Subcutaneous abdominal adipose tissue (tissue), 5 donors: ENCODE measurements around the gene COL20A1.

ENCODE experiments used
- H3K27ac ChIP-seq: one replicate; pipeline ENCODE4 v1.7.0; 2013; ENCODE audit warnings: low read depth, mild to moderate bottlenecking, inconsistent platforms, low read length, moderate library complexity
- H3K27me3 ChIP-seq, 5 donors: one replicate each; pipeline ENCODE4 v1.7.0; 2013; ENCODE audit warnings: low read length in 5 of 5, inconsistent platforms in 1 of 5; ENCODE audit not compliant: control insufficient read depth in 5 of 5, insufficient read depth in 4 of 5
- H3K36me3 ChIP-seq, 5 donors: one replicate each; pipeline ENCODE4 v1.7.0; 2013; ENCODE audit warnings: low read length in 5 of 5; ENCODE audit not compliant: control insufficient read depth in 5 of 5, insufficient read depth in 5 of 5
- H3K4me1 ChIP-seq, 5 donors: one replicate each; pipeline ENCODE4 v1.7.0; 2013; ENCODE audit warnings: low read length in 5 of 5, mild to moderate bottlenecking in 3 of 5, moderate library complexity in 1 of 5; ENCODE audit not compliant: control insufficient read depth in 5 of 5, insufficient read depth in 5 of 5
- H3K4me3 ChIP-seq, 5 donors: one replicate each; pipeline ENCODE4 v1.7.0; 2013; ENCODE audit warnings: low read length in 5 of 5, low read depth in 1 of 5
- H3K9ac ChIP-seq, 5 donors: one replicate each; pipeline ENCODE4 v1.7.0; 2013; ENCODE audit warnings: low read length in 5 of 5, mild to moderate bottlenecking in 4 of 5, moderate library complexity in 3 of 5
- H3K9me3 ChIP-seq, 5 donors: one replicate each; pipeline ENCODE4 v1.7.0; 2013; ENCODE audit warnings: low read length in 5 of 5; ENCODE audit not compliant: control insufficient read depth in 5 of 5
- donor health status: healthy.
- donor health status: healthy.
- donor health status: healthy.
- donor health status: healthy.
- donor health status: healthy.

Gene COL20A1

DNA sequence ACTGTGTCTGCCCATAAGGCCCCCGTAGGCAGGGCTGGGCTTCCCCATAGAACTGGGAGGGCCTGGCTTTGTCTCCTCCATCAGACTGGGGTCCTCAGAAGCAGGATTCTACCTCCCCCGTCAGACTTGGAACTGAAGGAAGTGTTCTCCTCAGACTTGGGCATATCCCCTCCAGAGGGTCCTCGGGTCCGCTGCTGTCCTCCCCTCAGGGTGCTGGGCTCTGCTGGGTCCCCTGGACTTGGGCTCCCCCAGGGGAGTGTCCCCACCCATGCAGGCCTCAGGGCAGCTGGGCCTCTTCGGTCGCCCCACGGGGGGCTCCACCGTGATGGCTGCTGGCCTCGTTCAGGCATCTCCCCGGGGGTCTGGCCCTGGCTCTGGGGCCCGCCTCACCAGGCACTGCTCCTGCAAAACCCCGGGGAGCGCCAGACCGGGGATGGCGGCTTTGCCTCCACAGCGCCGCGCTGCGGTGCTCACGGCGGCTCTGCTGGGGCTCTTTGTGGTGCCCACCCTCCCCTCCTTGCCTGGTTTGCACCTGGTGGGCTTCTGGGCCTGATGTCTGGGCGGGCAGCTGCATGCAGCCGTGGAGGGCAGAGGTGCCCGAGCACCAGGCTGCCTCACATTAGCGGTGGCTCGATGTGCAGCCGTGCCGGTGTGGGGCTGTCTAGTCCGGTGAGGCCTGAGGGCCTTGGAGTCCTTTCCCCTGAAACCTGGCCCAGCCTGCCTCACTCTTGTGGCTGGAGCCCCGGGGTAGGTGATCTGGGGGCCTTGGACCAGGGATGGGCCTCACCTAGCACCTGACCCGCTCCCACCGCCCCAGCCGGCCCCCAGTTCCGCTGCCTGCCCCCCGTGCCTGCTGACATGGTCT, 13.9 kb downstream of the COL20A1 start:
- Histone ChIP-seq H3K9me3 (peaks cover 0 to 2% (median 0%) of the 10 kb centered on the region in 5 donors), H3K4me3 (no peak overlapping the region), H3K27me3 (peaks cover 29 to 48% (median 34%) of the 10 kb centered on the region in 5 donors), H3K36me3 (no peaks in the 10 kb centered on the region), H3K9ac (no peak overlapping the region), H3K27ac (no peak overlapping the region), H3K4me1 (peaks cover 0 to 3% (median 0%) of the 10 kb centered on the region in 5 donors)

DNA sequence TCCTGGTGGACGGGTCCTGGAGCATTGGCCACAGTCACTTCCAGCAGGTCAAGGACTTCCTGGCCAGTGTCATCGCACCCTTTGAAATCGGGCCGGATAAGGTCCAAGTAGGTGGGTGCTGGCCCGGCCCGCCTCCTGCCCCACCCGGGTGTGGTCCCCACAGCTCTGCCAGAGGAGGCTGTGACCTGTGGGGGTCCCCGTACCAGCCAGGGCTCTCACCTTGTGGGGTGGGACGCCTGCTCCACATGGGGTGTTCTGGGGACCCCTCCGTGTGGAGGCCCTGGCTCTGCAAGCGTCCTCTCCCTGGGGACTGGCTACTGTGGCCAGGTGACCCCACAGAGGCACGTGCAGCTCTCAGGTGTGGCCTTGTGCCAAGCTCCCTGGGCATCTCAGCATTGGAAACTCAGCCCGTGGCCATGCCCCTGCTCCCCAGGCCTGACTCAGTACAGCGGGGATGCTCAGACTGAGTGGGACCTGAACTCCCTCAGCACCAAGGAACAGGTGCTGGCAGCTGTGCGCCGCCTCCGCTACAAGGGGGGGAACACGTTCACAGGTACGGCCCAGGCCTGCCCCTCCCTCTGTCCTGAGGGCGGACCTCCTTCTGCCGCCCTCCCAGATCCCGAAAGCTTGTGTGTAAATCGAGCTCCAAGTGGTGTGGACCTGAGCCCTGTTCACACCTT, 14.7 kb downstream of the COL20A1 start:
- H3K36me3 ChIP-seq = no peaks in the 10 kb centered on the region
- H3K27ac ChIP-seq = no peak overlapping the region
- H3K9me3 ChIP-seq = no peaks in the 10 kb centered on the region
- no peak overlapping the region for H3K9ac ChIP-seq
- no peak overlapping the region for H3K4me3 ChIP-seq
- peaks cover 31 to 50% (median 35%) of the 10 kb centered on the region in 5 donors for H3K27me3 ChIP-seq
- H3K4me1 ChIP-seq = peaks cover 0 to 8% (median 2%) of the 10 kb centered on the region in 5 donors

DNA sequence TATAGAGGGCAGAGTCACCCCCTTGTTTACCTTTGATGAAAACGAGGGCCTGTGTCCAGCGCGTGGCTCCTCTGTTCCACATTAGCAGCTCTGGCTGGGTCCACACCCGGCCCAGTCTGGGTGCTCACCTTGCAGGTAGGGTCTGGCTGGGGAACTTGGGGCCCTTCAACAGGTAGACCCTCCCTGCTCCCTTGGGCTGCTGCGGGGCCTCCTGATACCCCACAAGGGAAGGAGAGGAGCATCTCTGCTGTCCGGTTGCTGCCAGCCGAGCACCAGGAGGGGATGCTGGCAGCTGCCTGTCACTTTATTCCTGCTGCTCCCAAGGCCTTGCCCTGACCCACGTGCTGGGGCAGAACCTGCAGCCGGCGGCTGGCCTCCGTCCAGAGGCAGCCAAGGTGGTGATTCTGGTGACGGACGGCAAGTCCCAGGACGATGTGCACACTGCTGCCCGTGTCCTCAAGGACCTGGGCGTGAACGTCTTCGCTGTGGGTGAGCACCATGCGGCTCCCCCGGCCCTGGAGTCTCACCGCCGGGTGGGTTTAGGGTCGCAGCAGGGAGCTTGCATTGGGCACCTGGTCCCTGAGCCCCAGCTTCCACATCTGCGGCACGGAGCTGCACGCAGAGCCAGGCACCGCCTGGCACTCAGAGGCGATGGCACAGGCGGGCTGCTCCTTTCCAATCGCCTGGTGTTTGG, 15.4 kb downstream of the COL20A1 start:
- Histone ChIP-seq H3K27ac (no peak overlapping the region), H3K36me3 (no peaks in the 10 kb centered on the region), H3K9me3 (no peaks in the 10 kb centered on the region), H3K9ac (no peak overlapping the region), H3K27me3 (peaks cover 32 to 50% (median 36%) of the 10 kb centered on the region in 5 donors), H3K4me3 (no peak overlapping the region), H3K4me1 (peaks cover 0 to 11% (median 2%) of the 10 kb centered on the region in 5 donors)

DNA sequence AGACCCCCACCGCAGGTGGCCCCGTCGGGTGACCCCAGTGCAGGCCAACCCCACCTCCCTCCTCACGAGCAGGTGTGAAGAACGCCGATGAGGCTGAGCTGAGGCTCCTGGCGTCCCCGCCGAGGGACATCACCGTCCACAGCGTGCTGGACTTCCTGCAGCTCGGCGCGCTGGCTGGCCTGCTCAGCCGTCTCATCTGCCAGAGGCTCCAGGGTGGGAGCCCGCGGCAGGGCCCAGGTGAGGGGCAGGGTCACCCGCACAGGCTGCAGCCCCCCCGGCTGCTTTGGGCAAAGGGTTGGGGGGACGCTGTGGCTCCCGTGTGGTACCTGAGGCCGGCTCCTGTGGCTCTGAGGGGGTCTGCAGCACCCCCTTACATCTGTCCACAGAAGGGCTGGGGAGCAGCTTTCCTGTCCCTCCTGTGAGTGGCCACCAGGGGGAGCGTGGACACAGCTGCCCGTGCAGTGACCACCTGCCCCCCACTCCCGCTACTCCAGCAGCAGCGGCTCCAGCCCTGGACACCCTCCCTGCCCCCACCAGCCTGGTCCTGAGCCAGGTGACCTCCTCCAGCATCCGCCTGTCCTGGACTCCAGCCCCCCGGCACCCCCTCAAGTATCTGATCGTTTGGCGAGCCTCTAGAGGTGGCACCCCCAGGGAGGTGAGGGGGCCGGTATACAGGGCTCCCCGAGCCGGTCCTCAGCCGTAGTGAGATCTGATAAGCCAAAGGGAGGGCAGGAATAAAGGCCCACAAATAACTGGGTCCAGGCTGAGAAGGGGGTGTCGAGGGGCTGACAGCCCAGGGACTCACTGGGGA, 16.5 kb downstream of the COL20A1 start:
- no peaks in the 10 kb centered on the region for H3K9me3 ChIP-seq
- H3K4me1 ChIP-seq = peaks cover 0 to 11% (median 5%) of the 10 kb centered on the region in 5 donors
- no peak overlapping the region for H3K4me3 ChIP-seq
- H3K27ac ChIP-seq = no peak overlapping the region
- H3K27me3 ChIP-seq = peaks cover 32 to 50% (median 38%) of the 10 kb centered on the region in 5 donors
- H3K9ac ChIP-seq = no peak overlapping the region
- H3K36me3 ChIP-seq = no peaks in the 10 kb centered on the region

DNA sequence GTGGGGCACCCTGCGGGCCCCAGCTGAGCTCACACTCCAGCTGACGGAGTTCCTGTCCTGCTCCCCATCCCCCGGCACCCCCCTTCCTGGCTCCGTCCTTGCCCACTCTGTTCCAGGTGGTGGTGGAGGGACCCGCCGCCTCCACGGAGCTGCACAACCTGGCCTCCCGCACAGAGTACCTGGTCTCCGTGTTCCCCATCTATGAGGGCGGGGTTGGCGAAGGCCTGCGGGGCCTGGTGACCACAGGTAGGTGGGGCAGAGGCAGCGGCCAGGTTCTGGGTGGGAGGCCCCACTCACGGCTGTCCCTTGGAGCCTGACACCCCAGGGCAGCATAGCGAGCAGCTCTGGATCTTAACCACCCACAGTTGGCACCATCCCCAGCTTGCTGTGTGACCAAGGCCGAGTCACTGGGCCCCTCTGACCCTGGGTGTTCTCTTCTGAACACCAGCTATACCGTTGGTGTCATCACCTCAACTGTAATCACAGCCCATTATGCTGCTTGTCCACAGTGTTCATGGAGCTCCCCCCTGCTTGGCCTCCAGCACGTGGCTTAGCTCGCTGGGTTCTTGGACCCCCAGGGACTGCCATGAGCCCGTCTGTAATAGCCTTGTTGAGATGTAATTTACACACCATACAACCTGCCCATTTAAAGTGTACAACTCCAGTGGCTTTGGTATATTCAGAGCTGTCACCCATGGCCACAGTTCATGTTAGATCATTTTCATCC, 17.4 kb downstream of the COL20A1 start:
- Histone ChIP-seq H3K4me1 (peaks cover 0 to 11% (median 5%) of the 10 kb centered on the region in 5 donors), H3K9ac (no peak overlapping the region), H3K27ac (no peak overlapping the region), H3K36me3 (no peaks in the 10 kb centered on the region), H3K9me3 (no peaks in the 10 kb centered on the region), H3K27me3 (peaks cover 29 to 45% (median 39%) of the 10 kb centered on the region in 5 donors), H3K4me3 (no peak overlapping the region)

DNA sequence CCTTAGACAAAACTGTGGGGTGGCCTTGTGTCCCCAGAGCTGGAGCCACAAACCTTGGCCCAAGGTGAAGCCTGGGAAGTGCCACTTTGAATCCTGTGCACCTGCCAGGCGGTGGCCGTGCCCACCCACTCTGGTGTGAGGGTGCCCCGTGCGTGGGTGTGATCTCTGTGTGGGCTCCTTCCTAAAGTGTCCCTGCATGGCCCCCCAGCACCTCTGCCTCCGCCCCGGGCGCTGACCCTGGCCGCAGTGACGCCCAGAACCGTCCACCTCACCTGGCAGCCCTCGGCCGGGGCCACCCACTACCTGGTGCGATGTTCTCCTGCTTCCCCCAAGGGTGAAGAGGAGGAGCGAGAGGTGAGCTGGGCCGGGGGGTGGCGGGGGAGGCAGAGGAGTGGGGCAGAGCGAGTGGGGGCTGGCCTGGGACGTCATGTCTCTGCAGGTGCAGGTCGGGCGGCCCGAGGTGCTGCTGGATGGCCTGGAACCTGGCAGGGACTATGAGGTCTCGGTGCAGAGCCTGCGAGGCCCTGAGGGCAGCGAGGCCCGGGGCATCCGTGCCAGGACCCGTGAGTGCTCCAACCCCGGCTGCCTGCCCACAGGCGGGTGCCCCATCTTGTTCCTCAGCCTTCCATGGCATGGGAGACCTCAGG, 18.3 kb downstream of the COL20A1 start:
- Histone ChIP-seq H3K4me1 (peaks cover 0 to 11% (median 5%) of the 10 kb centered on the region in 5 donors), H3K9ac (no peak overlapping the region), H3K4me3 (no peak overlapping the region), H3K27ac (no peak overlapping the region), H3K27me3 (peaks cover 26 to 40% (median 36%) of the 10 kb centered on the region in 5 donors), H3K36me3 (no peaks in the 10 kb centered on the region), H3K9me3 (no peaks in the 10 kb centered on the region)

DNA sequence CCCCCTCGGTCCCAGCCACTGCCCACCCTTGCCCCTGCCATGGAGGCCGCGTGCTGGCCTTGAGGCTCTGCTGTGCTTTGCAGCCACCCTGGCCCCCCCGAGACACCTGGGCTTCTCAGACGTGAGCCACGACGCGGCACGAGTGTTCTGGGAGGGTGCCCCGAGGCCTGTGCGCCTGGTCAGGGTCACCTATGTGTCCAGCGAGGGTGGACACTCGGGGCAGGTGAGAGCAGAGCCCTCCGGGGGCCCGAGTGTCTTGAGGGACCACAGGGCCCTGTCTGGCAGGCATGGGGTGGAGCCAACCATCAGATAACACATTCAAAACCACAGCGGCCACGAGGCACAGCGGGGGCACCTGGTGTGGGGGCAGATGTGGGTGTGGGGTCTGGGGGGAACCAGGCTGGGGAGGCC, 18.9 kb downstream of the COL20A1 start:
- Histone ChIP-seq H3K27ac (no peak overlapping the region), H3K4me3 (no peak overlapping the region), H3K9me3 (no peaks in the 10 kb centered on the region), H3K27me3 (peaks cover 26 to 35% (median 34%) of the 10 kb centered on the region in 5 donors), H3K4me1 (peaks cover 0 to 11% (median 5%) of the 10 kb centered on the region in 5 donors), H3K9ac (no peak overlapping the region), H3K36me3 (no peaks in the 10 kb centered on the region)

DNA sequence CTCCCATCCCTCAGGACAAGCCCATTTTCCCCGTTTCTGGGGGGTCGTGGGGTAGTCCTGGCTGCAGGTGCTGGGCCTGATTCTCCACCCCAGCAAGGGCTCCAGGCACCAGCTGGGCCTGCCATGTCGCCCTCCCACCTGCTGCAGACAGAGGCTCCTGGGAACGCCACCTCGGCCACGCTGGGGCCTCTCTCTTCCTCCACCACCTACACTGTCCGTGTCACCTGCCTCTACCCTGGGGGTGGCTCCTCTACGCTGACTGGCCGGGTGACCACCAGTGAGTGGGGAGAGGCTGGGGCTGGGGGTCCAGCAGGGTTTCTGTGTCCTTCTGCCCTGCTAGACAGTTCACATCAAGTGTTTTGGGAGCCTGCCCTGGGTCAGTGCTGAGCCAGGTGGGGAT, 19.3 kb downstream of the COL20A1 start:
- Histone ChIP-seq H3K27me3 (peaks cover 22 to 32% (median 30%) of the 10 kb centered on the region in 5 donors), H3K36me3 (no peaks in the 10 kb centered on the region), H3K27ac (no peak overlapping the region), H3K4me1 (peaks cover 0 to 11% (median 5%) of the 10 kb centered on the region in 5 donors), H3K9ac (no peak overlapping the region), H3K9me3 (no peaks in the 10 kb centered on the region), H3K4me3 (no peak overlapping the region)
